H1 (cell line): ENCODE results near the gene RAP1A. TPM values are rescaled to one million over a fixed set of nuclear protein-coding genes. Genes with fewer than 3 reads are reported as not detected.

Source experiments
- CTCF ChIA-PET: fragments of 300-600 bp; sonication (Branson Sonifier 250); formaldehyde crosslinking; loops from one replicate; lab custom pipeline; 2021; ENCODE audit not compliant: partially characterized antibody; lab: Charles Lee
- POLR2A ChIA-PET: fragments of 300-600 bp; sonication (Branson Sonifier 250); formaldehyde crosslinking; loops from one replicate; lab custom pipeline; 2021; ENCODE audit warnings: inconsistent platforms; ENCODE audit not compliant: partially characterized antibody; lab: Charles Lee
- DNase-seq, 2 experiments: peaks; one replicate each; pipeline versions ENCODE4 v3.0.0 to v3.0.0-alpha.2; 2010 to 2022; ENCODE audit warnings: low spot score in 2 of 2, low read depth in 1 of 2, mixed read lengths in 1 of 2
- FAIRE-seq: peaks from 2 replicates; lab custom pipeline; 2011; peaks lifted over from hg19 to GRCh38; lab: Jason Lieb, UNC
- H2AFZ ChIP-seq: 2 replicates; pipeline ENCODE4 v1.8.1; 2012; ENCODE audit warnings: low read length, inconsistent platforms
- H2AK5ac ChIP-seq: 2 replicates; pipeline ENCODE4 v1.6.1; 2013; ENCODE audit warnings: low read depth, low read length
- H2BK120ac ChIP-seq: replicated peaks from 2 replicates; pipeline ENCODE3; 2013; ENCODE audit warnings: low read depth, low read length, inconsistent platforms
- H2BK12ac ChIP-seq: 2 replicates; pipeline ENCODE4 v1.6.1; 2013; ENCODE audit warnings: low read depth, low read length
- H2BK15ac ChIP-seq: 2 replicates; pipeline ENCODE4 v1.6.1; 2013; ENCODE audit warnings: low read length
- H2BK20ac ChIP-seq: 2 replicates; pipeline ENCODE4 v1.6.1; 2013; ENCODE audit warnings: low read length
- H2BK5ac ChIP-seq: 2 replicates; pipeline ENCODE4 v1.6.1; 2013; ENCODE audit warnings: low read depth, low read length
- H3K14ac ChIP-seq: 2 replicates; pipeline ENCODE4 v1.6.1; 2013; ENCODE audit warnings: inconsistent platforms; ENCODE audit not compliant: insufficient read length
- H3K18ac ChIP-seq: 2 replicates; pipeline ENCODE4 v1.6.1; 2013; ENCODE audit warnings: low read length; ENCODE audit errors: extremely low read depth
- H3K23ac ChIP-seq: 2 replicates; pipeline ENCODE4 v1.6.1; 2013; ENCODE audit warnings: inconsistent platforms; ENCODE audit not compliant: insufficient read length
- H3K23me2 ChIP-seq: 2 replicates; pipeline ENCODE4 v1.6.1; 2013; ENCODE audit warnings: low read depth, low read length
- H3K27ac ChIP-seq: 2 replicates; pipeline ENCODE4 v1.6.1; 2011; ENCODE audit warnings: low read depth, low read length, inconsistent platforms
- H3K27me3 ChIP-seq, 4 experiments: replicated peaks in 1 of 4; 1 replicate in 1 of 4; 2 replicates in 3 of 4; pipeline versions ENCODE4 v1.6.1 to v1.8.1; 2011 to 2013; ENCODE audit warnings: low read length in 3 of 4, mild to moderate bottlenecking in 3 of 4, inconsistent platforms in 2 of 4, mixed read lengths in 2 of 4, moderate library complexity in 1 of 4; ENCODE audit not compliant: control insufficient read depth in 3 of 4, insufficient read depth in 3 of 4; ENCODE audit errors: extremely low read depth in 1 of 4
- H3K36me3 ChIP-seq, 4 experiments: 2 replicates each; pipeline versions ENCODE4 v1.6.1 to v1.8.1; 2011 to 2013; ENCODE audit warnings: mild to moderate bottlenecking in 4 of 4, low read length in 3 of 4, moderate library complexity in 2 of 4, control low read depth in 1 of 4, inconsistent platforms in 1 of 4; ENCODE audit not compliant: insufficient read depth in 4 of 4, control insufficient read depth in 2 of 4
- H3K4ac ChIP-seq: replicated peaks from 2 replicates; pipeline ENCODE3; 2013; ENCODE audit warnings: low read length, low read depth, mixed read lengths, inconsistent platforms; ENCODE audit not compliant: insufficient read length
- H3K4me1 ChIP-seq, 4 experiments: replicated peaks in 1 of 4; 1 replicate in 1 of 4; 2 replicates in 3 of 4; pipeline versions ENCODE4 v1.6.1 to v1.8.1; 2011 to 2013; ENCODE audit warnings: low read length in 3 of 4, inconsistent platforms in 2 of 4, mixed read lengths in 1 of 4; ENCODE audit not compliant: insufficient read depth in 4 of 4, control insufficient read depth in 3 of 4
- H3K4me2 ChIP-seq, 2 experiments: 2 replicates each; pipeline versions ENCODE4 v1.6.1 to v1.8.1; 2011 to 2013; ENCODE audit warnings: low read depth in 2 of 2, low read length in 2 of 2, control low read depth in 1 of 2, inconsistent platforms in 1 of 2, mild to moderate bottlenecking in 1 of 2; ENCODE audit not compliant: insufficient read depth in 1 of 2
- H3K4me3 ChIP-seq, 4 experiments: fragments of 200-600, 300-600 bp in 1 of 4; sonication (generic), shearing (Covaris generic), sonication (Bioruptor Twin) in 1 of 4; 2 replicates each; pipeline versions ENCODE4 v1.5.1 to v1.8.1; 2011 to 2016; ENCODE audit warnings: low read length in 4 of 4, low read depth in 3 of 4, control low read depth in 2 of 4, inconsistent platforms in 2 of 4, mild to moderate bottlenecking in 2 of 4, mixed read lengths in 1 of 4, moderate library complexity in 1 of 4; ENCODE audit not compliant: insufficient read depth in 2 of 4; ENCODE audit errors: extremely low read depth in 1 of 4
- H3K56ac ChIP-seq: replicated peaks from 2 replicates; pipeline ENCODE3; 2013; ENCODE audit warnings: low read depth, mild to moderate bottlenecking, mixed read lengths, low read length, inconsistent platforms; ENCODE audit not compliant: insufficient read length
- H3K79me1 ChIP-seq: 2 replicates; pipeline ENCODE4 v1.6.1; 2013; ENCODE audit warnings: low read depth, low read length, control low read depth
- H3K79me2 ChIP-seq, 2 experiments: 2 replicates each; pipeline versions ENCODE4 v1.6.1 to v1.8.1; 2012 to 2013; ENCODE audit warnings: low read length in 2 of 2, mild to moderate bottlenecking in 2 of 2, inconsistent platforms in 1 of 2; ENCODE audit not compliant: insufficient read depth in 2 of 2, control insufficient read depth in 1 of 2
- H3K9ac ChIP-seq, 4 experiments: replicated peaks in 1 of 4; 1 replicate in 1 of 4; 2 replicates in 3 of 4; pipeline versions ENCODE4 v1.6.1 to v1.8.1; 2011 to 2013; ENCODE audit warnings: low read depth in 3 of 4, low read length in 3 of 4, control low read depth in 2 of 4, mild to moderate bottlenecking in 2 of 4, moderate library complexity in 2 of 4, inconsistent platforms in 1 of 4; ENCODE audit errors: extremely low read depth in 1 of 4
- H3K9me3 ChIP-seq, 2 experiments: 2 replicates each; pipeline versions ENCODE4 v1.6.1 to v1.8.1; 2012 to 2013; ENCODE audit warnings: mild to moderate bottlenecking in 2 of 2, moderate library complexity in 2 of 2, control low read depth in 1 of 2, inconsistent platforms in 1 of 2, low read depth in 1 of 2, low read length in 1 of 2, mixed read lengths in 1 of 2; ENCODE audit not compliant: insufficient read depth in 2 of 2
- H4K20me1 ChIP-seq, 2 experiments: replicated peaks in 1 of 2; 2 replicates each; pipeline versions ENCODE3 to v1.8.1; 2011 to 2013; ENCODE audit warnings: inconsistent platforms in 2 of 2, low read length in 2 of 2, mild to moderate bottlenecking in 1 of 2; ENCODE audit not compliant: insufficient read depth in 2 of 2, control insufficient read depth in 1 of 2
- H4K5ac ChIP-seq: 2 replicates; pipeline ENCODE4 v1.6.1; 2013; ENCODE audit warnings: low read length, low read depth, mixed read lengths, inconsistent platforms; ENCODE audit not compliant: insufficient read length
- H4K8ac ChIP-seq: 2 replicates; pipeline ENCODE4 v1.8.0; 2013; ENCODE audit warnings: mild to moderate bottlenecking, moderate library complexity, low read length, inconsistent platforms; ENCODE audit not compliant: insufficient read depth; ENCODE audit errors: extremely low read depth
- H4K91ac ChIP-seq: replicated peaks from 2 replicates; pipeline ENCODE3; 2013; ENCODE audit warnings: low read length, mixed read lengths, inconsistent platforms; ENCODE audit not compliant: insufficient read length
- BACH1 ChIP-seq: IDR thresholded peaks from 2 replicates; pipeline ENCODE4 v1.6.1; 2012; ENCODE audit warnings: low read length, improper control_type of control experiment
- BRCA1 ChIP-seq: IDR thresholded peaks from 2 replicates; pipeline ENCODE4 v1.6.1; 2012; ENCODE audit warnings: low read depth, low read length, improper control_type of control experiment
- CBX5 ChIP-seq: fragments of 300-800, 300-1000 bp; sonication (generic); IDR thresholded peaks from 2 replicates; pipeline ENCODE4 v1.7.1; 2016; ENCODE audit warnings: antibody characterized with exemption, low read length, low read depth
- CTBP2 ChIP-seq: IDR thresholded peaks from 2 replicates; pipeline ENCODE4 v1.7.0; 2011; ENCODE audit warnings: borderline replicate concordance, mild to moderate bottlenecking, moderate library complexity, mixed read lengths, low read length; ENCODE audit not compliant: insufficient read depth, insufficient read length
- EGR1 ChIP-seq: IDR thresholded peaks from 2 replicates; pipeline ENCODE4 v1.6.1; 2011; ENCODE audit warnings: low read depth, low read length, borderline replicate concordance
- MAFK ChIP-seq: IDR thresholded peaks from 2 replicates; pipeline ENCODE4 v1.6.1; 2012; ENCODE audit warnings: low read depth, mild to moderate bottlenecking, improper control_type of control experiment, low read length
- NANOG ChIP-seq: IDR thresholded peaks from 2 replicates; pipeline ENCODE4 v1.6.1; 2011; ENCODE audit warnings: low read length, low read depth, mild to moderate bottlenecking, inconsistent platforms; ENCODE audit not compliant: insufficient read depth, poor library complexity, severe bottlenecking
- POLR2AphosphoS5 ChIP-seq: IDR thresholded peaks from 2 replicates; pipeline ENCODE4 v1.6.1; 2011; ENCODE audit warnings: low read depth, low read length
- RXRA ChIP-seq: IDR thresholded peaks from 2 replicates; pipeline ENCODE4 v1.6.1; 2011; ENCODE audit warnings: low read depth, mild to moderate bottlenecking, low read length, moderate library complexity; ENCODE audit not compliant: insufficient read depth
- TAF1 ChIP-seq: IDR thresholded peaks from 2 replicates; pipeline ENCODE4 v1.6.1; 2011; ENCODE audit warnings: mild to moderate bottlenecking, low read depth, low read length
- TEAD4 ChIP-seq: IDR thresholded peaks from 2 replicates; pipeline ENCODE4 v1.6.1; 2012; ENCODE audit warnings: low read depth, low read length, inconsistent platforms, mixed read lengths
- polyA plus RNA-seq, 7 experiments: library from polyadenylated mRNA; depleted of rRNA in 3 of 7; stranded (reverse) in 5 of 7; unstranded in 2 of 7; fragments of >200 nt in 5 of 7; fragments of 200-250 nt in 2 of 7; gene quantifications; 1 replicate in 5 of 7; 2 replicates in 1 of 7; 4 replicates in 1 of 7; pipeline versions ENCODE4 v1.2.1 to v1.2.3, GENCODE V29; 2011 to 2013; ENCODE audit warnings: missing spikeins in 2 of 7, mixed read lengths in 2 of 7
- total RNA-seq: library from RNA; stranded (reverse); fragmentation: NEBNext Ultra II Directional; extraction: Animal tissue kit (Norgen Biotek cat#: 25700); gene quantifications from 2 replicates; pipeline ENCODE4 v1.2.1, GENCODE V29; 2021

RAP1A gene
- total and polyA plus RNA-seq, 2 of the 8 experiments (the other 6 are each of a cell fraction or from before 2014, with no cell fraction given), result 10.9 to 35.8 TPM

GRCh38 chr1:111605576-111605975 lies 14.0 kb upstream of the RAP1A start:
- Histone ChIP-seq H2BK5ac (no peak overlapping the region), H2BK20ac (no peak overlapping the region), H2BK12ac (no peak overlapping the region), H3K23ac (no peak overlapping the region), H3K36me3 (0 out of 8 replicates have a peak, but pooled peaks cover 0 to 2% (median 0%) of the 10 kb centered on the region in 4 experiments), H4K8ac (no peak overlapping the region), H3K56ac (no peak overlapping the region), H3K4me3 (no peak overlapping the region), H4K5ac (no peak overlapping the region), H3K9ac (no peak overlapping the region), H4K20me1 (no peaks in the 10 kb centered on the region), H2AFZ (no peak overlapping the region), H3K4me1 (no peaks in the 10 kb centered on the region), H3K18ac (no peak overlapping the region), H2BK120ac (no peak overlapping the region), H3K4ac (no peak overlapping the region), H3K79me1 (no peaks in the 10 kb centered on the region), H3K4me2 (no peak overlapping the region), H3K9me3 (peaks cover 3 to 16% of the 10 kb centered on the region in 2 experiments; a peak in 3 of 4 replicates), H2AK5ac (no peak overlapping the region), H2BK15ac (no peak overlapping the region), H3K23me2 (no peaks in the 10 kb centered on the region), H4K91ac (no peak overlapping the region), H3K27me3 (no peaks in the 10 kb centered on the region), H3K14ac (no peak overlapping the region), H3K79me2 (no peaks in the 10 kb centered on the region; a peak in 1 of 4 replicates), H3K27ac (no peak overlapping the region)
- TF ChIP-seq MAFK (no peak), POLR2AphosphoS5 (no peak), CBX5 (no peak), TEAD4 (no peak), BACH1 (no peak), EGR1 (no peak), NANOG (no peak), BRCA1 (no peak), RXRA (no peak), CTBP2 (no peak), TAF1 (no peak)
- ChIA-PET POLR2A (no interaction called here), CTCF (no interaction called here)
- no peak for DNase-seq
- no peak for FAIRE-seq
